Cerebellar nuclear complex (tissue), 1 donor: ENCODE results near the gene KRCC1.
"Not testable (repeated sequence)": the region's sequence is repeated elsewhere in the genome, so short reads cannot be mapped to it uniquely, and the experiment has no call there.

ENCODE experiments used
- DNase-seq, 2 experiments: peaks; one replicate each; lab custom pipeline; 2025; lab: John Stamatoyannopoulos, UW

The KRCC1 gene

GRCh38 chr2:88038263-88039105, 17.1 kb downstream of the KRCC1 start:
- DNase-seq, result no peak

- no peak for DNase-seq
These were observed 19.0 kb downstream of the KRCC1 start for GRCh38 chr2:88036606-88037005.

DNA sequence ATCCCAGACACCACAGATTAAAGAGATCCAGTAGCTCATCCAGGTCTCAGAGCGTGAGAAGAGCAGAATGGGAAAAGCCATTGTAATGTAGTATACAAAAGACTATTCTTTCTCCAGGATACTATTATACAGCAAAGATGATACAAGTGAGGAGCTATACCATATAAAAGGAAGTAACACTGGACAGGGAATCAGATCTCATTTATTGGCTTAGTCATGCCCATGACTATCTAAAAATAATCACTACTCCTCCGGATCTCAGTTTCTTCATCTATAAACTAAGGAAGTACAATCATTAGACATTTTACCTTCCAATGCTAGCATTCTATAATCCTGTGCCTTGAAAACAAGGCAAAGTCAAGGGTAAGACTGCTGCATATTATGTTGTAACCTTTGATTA, 19.4 kb downstream of the KRCC1 start:
- no peak for DNase-seq

GRCh38 chr2:88032070-88032702, 23.4 kb downstream of the KRCC1 start:
- DNase-seq, result no peak

DNA sequence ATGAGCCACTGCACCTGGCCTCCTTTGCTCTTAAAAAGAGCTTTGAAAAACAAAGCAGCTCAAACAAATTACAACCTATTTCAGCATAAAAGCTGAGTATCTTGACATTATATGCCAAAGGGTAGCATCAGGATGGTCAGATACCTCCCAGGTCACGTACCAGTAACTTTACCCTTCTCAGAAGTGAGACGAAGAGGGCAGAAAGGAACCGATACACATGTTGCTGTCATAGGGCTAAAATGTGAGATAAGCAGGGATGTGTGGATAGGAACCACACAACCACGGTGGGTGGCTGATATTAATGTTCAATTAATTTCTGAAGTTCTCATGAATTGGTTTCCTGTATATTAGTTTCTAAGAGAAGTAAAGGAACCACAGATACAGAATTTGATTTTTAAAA, 26.7 kb downstream of the KRCC1 start:
- no peak for DNase-seq

- DNase-seq, result no peak
These were observed 27.7 kb downstream of the KRCC1 start for GRCh38 chr2:88027697-88028389.

DNA sequence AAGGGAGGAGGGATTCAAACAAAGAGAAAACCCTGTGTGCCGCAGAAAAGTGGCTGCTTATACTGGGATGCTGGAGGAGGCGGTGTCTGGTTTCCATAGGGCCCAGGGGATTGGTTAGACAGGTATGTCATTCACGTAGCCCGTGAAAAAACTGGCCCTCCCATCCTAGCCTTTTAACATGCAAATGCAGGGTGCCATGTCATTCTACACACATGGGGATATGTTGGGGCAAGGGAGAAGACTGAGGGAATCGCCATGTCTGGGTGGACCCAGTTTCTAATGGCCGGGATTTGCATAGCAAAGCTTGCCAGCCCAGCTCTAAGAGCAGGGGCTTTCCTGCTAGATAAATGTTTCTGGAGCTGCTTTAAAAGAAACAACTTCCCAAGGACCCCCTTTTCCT, 31.1 kb downstream of the KRCC1 start:
- DNase-seq, result no peak

DNA sequence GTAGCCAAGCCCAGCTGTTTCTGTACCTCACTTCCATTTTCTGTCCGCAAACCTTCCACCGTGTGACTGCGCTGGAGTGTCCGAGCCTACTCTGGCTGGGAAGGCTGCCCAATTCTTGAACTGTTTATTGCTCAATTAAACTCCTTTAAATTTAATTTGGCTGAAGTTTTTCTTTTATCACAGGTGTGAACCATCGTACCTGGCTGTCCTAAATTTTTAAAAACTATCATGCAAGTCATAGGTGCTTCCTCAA, 33.0 kb downstream of the KRCC1 start:
- DNase-seq, result no peak

GRCh38 chr2:88019985-88020384, 35.6 kb downstream of the KRCC1 start:
- no peak for DNase-seq

- no peak for DNase-seq
These were observed 36.7 kb downstream of the KRCC1 start for GRCh38 chr2:88018909-88019308.

- not testable (repeated sequence) for DNase-seq
These were observed 37.3 kb downstream of the KRCC1 start for GRCh38 chr2:88018077-88018805.

- not testable (repeated sequence) for DNase-seq
These were observed 37.9 kb downstream of the KRCC1 start for GRCh38 chr2:88017780-88018038.

DNA sequence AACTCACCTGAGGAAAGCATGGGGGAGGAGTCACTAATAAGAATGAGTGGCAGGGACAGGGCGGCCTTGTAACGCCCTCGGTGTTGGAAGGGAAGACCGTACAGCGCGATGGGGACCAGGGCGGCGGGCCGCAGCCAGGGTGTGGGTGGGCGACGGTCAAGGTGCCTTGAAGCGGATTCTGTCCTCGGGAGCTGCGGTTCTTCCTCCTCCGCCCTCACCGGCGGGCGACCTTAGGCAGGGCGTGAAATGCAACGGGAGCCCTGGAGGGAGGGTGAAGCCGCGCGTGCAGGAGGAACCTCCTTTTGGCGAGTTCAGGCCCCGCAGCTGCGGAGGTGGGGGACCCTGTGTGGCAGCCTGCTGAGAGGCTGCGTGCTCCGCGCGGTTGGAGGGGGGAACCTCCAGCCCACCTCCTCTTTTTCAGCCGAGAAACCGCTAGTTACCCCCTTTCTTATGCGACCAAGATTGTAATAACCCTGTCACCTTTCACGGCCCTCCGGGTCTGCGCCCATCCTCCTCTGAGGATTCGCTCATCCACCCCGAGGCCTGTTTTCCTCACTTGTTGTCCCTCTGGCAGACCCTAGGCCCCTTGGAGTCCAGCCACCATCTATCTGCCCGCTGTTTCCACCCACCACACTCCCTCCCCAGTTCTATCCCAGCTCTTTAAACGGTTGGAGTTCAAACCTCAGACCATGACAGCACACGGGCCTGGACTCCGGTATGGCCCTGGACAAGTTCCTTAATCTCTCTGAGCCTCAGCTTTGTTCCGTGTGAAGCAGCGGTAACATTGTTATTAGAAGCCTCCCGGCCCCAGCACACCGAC, 38.4 kb downstream of the KRCC1 start:
- DNase-seq, result no peak

- peak in 1 of 2 experiments; percentile 45 for DNase-seq
These were observed 39.3 kb downstream of the KRCC1 start, which contains the start of gene RNU2-63P for GRCh38 chr2:88016086-88016959. TSS of gene RNU2-63P (minus strand) at chr2:88016547.

DNA sequence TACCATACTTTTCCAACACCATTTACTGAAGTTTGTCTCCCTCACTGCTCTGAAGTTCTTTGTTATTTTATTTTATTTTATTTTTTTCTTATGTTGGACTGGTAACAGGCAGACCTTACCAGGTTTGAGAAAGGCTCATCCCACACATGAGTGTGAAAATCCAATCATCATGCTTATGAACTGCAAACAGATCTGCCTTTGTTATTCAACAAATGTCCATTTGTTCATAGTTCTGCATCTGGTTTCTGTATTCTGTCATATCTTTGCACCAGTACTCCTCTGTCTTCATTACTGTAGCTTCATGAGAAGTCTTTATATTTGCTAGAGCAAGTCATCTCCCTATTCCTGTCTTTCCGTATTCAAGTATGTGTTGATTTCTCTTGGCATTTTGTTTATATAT, 44.6 kb downstream of the KRCC1 start:
- DNase-seq, result no peak

DNA sequence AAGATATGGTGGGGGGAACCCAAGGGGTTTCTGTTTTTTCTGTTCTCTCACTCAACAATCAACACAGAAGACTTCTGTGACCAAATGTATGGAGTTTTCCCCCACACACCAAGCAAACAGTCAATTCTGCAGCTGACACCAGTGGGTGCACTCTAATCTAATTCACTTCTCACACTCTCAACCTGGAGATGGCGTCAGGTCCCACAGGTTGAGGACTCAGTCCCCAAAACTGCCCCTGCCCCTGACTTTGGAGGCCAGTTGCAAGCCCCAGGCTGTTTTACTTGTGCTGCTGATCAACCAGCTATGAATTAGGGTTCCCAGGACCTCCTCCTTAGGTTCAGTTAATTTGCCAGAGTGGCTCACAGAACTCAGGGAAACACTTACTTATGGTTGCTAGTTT, 45.4 kb downstream of the KRCC1 start:
- DNase-seq, result no peak

DNA sequence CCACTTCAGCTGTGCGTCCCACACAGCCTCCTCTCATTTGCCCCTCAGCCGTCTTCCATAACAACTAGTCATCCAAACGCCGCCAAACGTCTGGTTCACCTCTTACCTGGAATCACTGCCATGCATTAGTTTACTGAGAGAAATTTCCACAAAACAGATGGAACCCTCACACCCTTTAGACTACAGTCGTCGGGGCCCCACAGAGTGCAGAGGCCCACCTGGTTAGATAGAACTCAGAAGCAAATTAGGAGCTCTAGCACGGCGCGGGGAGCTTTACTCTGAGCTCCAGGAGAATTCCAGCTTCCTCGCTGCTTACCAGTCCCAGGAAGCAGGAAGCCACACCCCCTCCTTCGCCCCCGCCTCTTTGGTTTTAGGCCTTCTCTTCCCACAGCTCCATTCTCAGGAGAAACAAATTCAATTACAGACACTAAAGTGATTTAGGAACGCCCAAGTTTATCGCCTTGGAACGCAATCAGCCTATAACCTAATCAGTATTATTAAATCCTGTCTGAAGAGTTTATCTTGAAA, 48.6 kb downstream of the KRCC1 start:
- no peak for DNase-seq

GRCh38 chr2:88005776-88006175, 49.8 kb downstream of the KRCC1 start:
- no peak for DNase-seq

GRCh38 chr2:88003074-88003755, 52.4 kb downstream of the KRCC1 start:
- no peak for DNase-seq

- DNase-seq, result no peak
These were observed 53.2 kb downstream of the KRCC1 start for GRCh38 chr2:88002359-88002707.
